ENCODE measurements around the gene SULT1E1. TPM values are rescaled to one million over a fixed set of nuclear protein-coding genes. Genes with fewer than 3 reads are reported as not detected.

Gene SULT1E1
- total and polyA plus RNA-seq, 10 of the 15 experiments (the other 5 are each of a cell fraction or from before 2014, with no cell fraction given), result not detected

GRCh38 chr4:69875576-69875975 lies 15.6 kb upstream of the SULT1E1 start:
- ChIA-PET CTCF (no interaction called here), SMC1A (ENCODE audit: uncharacterized antibody, unreplicated experiment) (no interaction called here), RAD21 (ENCODE audit: unreplicated experiment) (no interaction called here), POLR2A (no interaction called here)
- DNase-seq (ENCODE audit: low read depth, low spot score) (no peak), ATAC-seq (no peak), FAIRE-seq (no peak)
- Histone ChIP-seq H4K20me1 (ENCODE audit: control insufficient read depth, insufficient read depth) (no peaks in the 10 kb centered on the region; the same call in 1 of the 2 replicates), H3K9ac (ENCODE audit: control insufficient read depth, insufficient read depth, low read length) (no peak overlapping the region), H3K27ac (ENCODE audit: control insufficient read depth, insufficient read depth) (no peak overlapping the region), H3K36me3 (ENCODE audit: control insufficient read depth in 2 of 2, insufficient read depth in 2 of 2, low read length in 1 of 2) (no peaks in the 10 kb centered on the region), H3K4me3 (no peak overlapping the region), H3K4me1 (ENCODE audit: control insufficient read depth, insufficient read depth, low read length) (no peaks in the 10 kb centered on the region), H3K9me3 (replicated peaks; ENCODE audit: control insufficient read depth, insufficient read depth, low read length) (no peaks in the 10 kb centered on the region), H3K4me2 (ENCODE audit: control insufficient read depth, insufficient read depth) (no peak overlapping the region), H3K79me2 (ENCODE audit: control insufficient read depth, insufficient read depth, low read length) (no peaks in the 10 kb centered on the region), H2AFZ (ENCODE audit: control insufficient read depth, low read depth, low read length) (no peak overlapping the region), H3K27me3 (replicated peaks in 1 of 2; ENCODE audit: control insufficient read depth in 2 of 2, insufficient read depth in 2 of 2, low read length in 1 of 2) (no peaks in the 10 kb centered on the region)
- TF ChIP-seq CBX5 (IDR thresholded peaks at IDR 0.05; ENCODE audit: low read depth) (no peak), EGR1 (IDR thresholded peaks at IDR 0.05; ENCODE audit: borderline replicate concordance in 1 of 2, low read depth in 2 of 2, low read length in 2 of 2) (no peak), POLR2AphosphoS2 (IDR thresholded peaks at IDR 0.05; ENCODE audit: low read depth, low read length) (no peak), TAF1 (IDR thresholded peaks at IDR 0.05; ENCODE audit: borderline replicate concordance, low read depth, low read length) (no peak), IRF5 (IDR thresholded peaks at IDR 0.05; ENCODE audit: borderline replicate concordance) (no peak), ASH2L (IDR thresholded peaks at IDR 0.05; ENCODE audit: borderline replicate concordance, low read depth) (no peak), ATF7 (IDR thresholded peaks at IDR 0.05; ENCODE audit: low read depth) (no peak), NRF1 (conservative IDR thresholded peaks at IDR 0.05; ENCODE audit: low read depth, low read length) (no peak), SKIL (IDR thresholded peaks at IDR 0.05; ENCODE audit: low read depth, poor library complexity, severe bottlenecking) (no peak), CHD4 (IDR thresholded peaks at IDR 0.05) (no peak), YBX1 (IDR thresholded peaks at IDR 0.05) (no peak), SUZ12 (IDR thresholded peaks at IDR 0.05; ENCODE audit: unreplicated experiment) (no peak), SPI1 (IDR thresholded peaks at IDR 0.05; ENCODE audit: borderline replicate concordance, insufficient read depth, low read depth, low read length) (no peak), RELA (IDR thresholded peaks at IDR 0.05; ENCODE audit: borderline replicate concordance, partially characterized antibody) (no peak), KAT2A (conservative IDR thresholded peaks at IDR 0.05; ENCODE audit: control insufficient read depth, low read depth, low read length) (no peak), HDAC6 (IDR thresholded peaks at IDR 0.05; ENCODE audit: unreplicated experiment) (no peak), ZNF24 (IDR thresholded peaks at IDR 0.05) (no peak), TCF7 (IDR thresholded peaks at IDR 0.05; ENCODE audit: borderline replicate concordance) (no peak), YY1 (IDR thresholded peaks at IDR 0.05; ENCODE audit: low read depth, low read length) (no peak)
- intact Hi-C loops (cut with micrococcal nuclease; ENCODE audit: unreplicated experiment) (no loop called here), in situ Hi-C loops (cut with MboI) (no loop called here)
- 0% methylated on average over 2 of the region's 2 CpGs for WGBS (ENCODE audit: insufficient coverage, insufficient replicate concordance, low lambda C conversion rate, missing lambda C conversion rate)
- BruUV-seq (replicated peaks), result no TSS peak

All from GM12878 (cell line).